ENCODE measurements around the gene CSTPP1.
"Not testable (repeated sequence)": the region's sequence is repeated elsewhere in the genome, so short reads cannot be mapped to it uniquely, and the experiment has no call there.

The CSTPP1 gene

DNA sequence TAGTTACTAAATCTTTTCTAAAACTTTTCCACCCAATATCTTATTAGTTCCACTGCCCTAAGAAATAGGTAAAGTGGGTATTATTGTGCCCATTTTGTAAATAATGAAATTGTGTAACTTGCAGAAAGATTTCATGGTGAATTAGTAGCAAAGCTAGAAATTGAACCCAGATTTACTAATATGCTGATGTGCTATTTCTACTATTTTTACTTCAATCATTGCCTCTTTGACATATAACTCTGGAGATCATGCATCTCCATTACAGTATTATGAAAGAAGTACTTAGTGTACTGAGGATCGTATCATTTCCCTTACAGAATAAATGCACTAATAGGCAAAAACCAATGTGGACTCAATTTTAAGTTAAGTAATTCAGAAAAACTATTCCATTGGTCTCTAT lies 119.0 kb downstream of the CSTPP1 start:
- no peak for DNase-seq

DNA sequence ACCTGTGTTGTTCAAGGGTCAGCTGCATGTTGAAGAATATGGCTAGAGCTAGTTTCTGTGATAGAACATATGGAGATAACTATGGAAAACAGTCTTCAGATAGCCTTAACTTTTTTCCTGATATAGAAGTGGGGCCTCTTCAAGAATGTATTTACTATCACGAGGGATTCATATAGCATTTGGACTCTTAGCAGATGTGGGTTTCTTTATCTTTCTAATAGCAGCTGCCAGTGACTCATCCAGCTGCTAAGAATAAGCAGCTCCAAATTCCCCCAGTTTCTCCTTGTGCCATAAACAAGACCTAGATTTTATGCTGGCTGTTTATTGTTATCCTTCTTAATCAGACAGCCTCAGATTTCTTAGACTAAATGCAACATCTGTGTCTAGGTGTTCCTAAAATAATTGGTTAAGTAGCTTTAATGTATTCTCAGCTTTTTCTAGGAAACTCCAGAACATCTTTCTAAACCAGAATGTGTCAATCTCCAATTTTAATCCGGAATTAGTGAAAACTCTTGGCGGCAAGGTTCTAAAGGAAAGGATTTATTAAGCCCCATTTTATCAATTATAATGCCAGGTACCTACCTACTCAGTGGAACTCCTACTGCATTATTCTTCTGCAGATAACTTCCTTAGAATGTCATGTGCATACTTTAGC lies 119.8 kb downstream of the CSTPP1 start:
- DNase-seq: no peak

DNA sequence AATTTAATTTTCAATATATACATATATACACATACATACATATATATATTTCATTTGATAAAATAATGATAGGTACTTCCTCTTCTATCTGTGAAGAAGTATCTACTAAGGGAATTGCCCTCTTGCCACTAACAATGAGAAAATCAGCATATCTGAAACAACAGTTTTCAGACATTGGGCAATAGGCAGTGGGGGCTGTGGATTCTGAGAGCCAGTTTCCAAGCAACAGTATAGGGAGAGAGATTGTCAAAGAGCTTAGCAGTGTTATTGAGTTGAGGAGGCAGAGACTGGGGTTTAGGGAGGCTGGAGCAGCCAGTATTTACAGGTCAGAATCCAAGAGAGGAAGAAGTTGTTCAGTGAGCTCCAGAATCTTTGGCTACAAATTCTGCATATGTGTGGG lies 120.8 kb downstream of the CSTPP1 start:
- DNase-seq: no peak

DNA sequence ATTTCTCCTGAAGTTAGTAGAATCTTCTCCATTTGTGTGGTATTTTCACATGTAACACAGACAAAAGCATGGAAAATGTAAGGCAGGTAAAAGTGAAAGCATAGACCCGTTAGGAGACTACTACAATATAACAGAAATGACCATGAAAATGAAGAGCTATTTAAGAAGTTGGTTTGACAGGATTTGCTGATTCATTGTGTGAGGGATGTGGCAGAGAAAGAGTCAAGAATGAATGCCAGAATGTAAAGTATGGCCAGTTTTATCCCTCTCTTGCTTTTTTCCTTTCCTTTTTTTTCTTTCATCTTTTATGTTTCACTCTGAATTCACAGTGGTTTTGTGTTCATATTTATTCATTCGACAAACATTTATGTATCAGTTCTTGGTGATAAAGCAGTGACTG lies 124.2 kb downstream of the CSTPP1 start:
- DNase-seq: no peak

DNA sequence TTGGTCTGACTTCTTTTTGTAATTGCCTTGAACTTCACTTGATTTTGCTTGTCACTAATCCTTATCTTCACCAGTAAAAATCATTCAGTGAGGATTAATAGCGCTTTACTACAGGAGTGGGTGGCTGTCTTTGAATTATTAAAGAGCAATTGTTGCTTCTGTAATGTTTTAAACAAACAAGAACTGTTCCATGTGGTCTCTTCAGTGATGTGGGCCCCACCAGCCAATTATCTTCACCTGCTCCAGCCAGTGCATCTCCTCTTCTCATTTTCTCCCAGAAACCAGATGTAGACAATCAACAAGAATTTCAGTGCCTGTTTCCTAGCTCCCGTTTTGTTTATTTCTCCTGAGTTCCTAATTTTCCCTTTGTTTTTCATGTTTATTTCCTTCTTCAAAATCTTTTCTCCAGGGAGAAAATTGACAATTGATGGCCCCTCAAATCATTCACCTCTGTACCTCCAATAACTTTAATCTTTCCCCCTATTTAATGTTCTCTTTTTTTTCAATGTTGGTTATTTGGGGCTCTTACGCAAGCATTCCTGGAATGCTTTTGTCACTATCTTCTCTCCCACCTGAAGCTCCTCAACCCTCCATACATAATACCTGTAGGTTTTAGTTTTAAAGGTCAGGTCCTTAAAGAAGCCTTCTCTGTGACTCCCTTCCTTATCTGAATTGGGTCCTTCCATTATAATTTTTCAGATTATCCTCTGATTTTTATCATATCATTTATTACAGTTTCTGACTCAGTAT lies 125.0 kb downstream of the CSTPP1 start:
- DNase-seq: no peak

DNA sequence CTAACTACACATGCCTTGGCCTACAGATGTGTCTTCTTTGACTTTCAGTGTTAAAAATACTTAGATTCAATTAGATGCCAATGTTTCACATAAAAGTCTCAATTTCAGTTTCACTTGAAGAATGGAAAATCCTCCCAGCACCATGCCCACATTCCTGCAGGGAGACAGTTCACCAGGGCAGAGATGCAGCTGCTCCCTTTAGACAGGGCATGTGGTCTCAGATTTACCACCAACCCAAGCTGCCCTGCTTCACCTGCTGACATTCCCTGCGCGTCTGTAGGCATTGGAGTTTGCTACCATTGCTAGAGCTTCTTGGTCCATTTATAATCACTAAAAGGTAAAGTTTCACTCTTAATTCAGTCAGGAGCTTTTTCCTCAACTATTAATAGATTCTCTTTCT lies 126.2 kb downstream of the CSTPP1 start:
- DNase-seq: no peak

DNA sequence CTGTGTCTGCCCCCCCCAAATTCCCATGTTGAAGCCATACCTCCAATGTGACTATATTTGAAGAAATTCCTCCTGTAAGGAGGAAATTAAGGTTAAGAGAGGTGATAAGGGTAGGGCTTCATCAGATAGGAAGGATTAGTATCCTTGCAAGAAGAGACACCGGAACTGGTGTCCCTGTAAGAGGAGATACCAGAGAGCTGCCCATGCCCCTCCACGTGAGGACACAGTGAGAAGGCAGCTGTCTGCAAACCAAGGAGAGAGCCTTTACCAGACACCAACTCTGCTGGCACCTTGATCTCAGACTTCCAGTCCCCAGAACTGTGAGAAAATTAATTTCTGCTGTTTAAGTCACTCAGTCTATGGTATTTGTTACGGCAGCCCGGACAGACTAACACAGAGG lies 130.8 kb downstream of the CSTPP1 start:
- DNase-seq: no peak

DNA sequence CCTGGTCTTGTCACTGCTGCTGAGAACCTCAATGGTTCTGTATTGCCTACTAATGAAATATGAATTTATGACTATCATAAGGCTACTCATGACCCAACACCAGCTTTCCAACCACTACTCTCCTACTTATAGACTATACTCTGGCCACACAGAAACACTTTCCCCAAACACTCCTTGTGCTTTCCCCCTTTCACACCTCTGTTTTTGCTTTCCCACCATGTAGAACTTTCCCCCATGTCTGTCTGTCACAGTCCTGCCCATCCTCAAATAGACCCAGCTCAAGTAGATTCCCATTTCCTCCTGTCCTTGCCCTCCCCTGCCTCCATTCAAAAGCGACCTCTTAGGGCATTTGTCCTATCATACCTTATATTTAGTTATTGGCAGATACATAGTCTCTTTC lies 134.2 kb downstream of the CSTPP1 start:
- no peak for DNase-seq

DNA sequence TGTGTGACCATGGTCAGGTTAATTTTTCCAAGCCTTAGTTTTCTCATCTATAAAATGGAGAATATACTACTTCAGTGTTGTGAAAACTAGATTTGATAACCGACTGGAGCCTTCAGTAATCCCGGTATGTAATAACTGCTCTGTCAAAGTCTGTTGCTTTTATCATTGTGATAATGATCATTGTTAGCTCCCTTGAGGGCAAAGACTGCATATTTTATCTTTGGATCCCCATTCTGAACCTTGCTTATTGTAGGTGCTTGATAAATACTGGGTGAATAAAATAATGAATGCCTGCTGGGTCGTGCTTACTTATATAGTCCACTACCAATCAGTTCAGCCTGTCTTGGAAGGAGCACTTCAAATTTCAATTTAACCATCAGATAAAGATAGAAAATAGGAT lies 134.8 kb downstream of the CSTPP1 start:
- no peak for DNase-seq

DNA sequence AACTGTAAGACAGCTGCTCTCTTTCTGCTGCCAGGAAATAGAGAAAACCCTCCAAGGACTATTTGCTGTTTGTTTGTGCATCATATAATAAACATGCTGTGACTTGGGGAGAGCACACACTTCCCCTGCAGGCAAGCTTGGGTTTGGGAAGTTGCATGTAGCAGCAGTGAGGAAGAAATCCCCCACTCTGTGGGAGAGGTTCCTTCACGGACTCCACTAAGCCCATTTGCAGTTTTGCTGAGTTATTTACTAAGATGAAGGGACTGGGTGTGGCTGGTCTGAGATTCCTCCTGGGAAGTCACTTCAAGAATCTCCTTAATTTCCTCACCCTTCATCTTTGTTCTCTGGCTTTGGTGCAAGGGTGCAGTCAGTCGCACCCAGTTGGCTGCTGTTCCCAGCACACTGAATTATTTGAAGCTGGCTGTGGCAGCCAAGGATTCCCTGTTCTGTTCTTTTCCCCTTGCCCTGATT lies 135.3 kb downstream of the CSTPP1 start:
- DNase-seq: no peak

DNA sequence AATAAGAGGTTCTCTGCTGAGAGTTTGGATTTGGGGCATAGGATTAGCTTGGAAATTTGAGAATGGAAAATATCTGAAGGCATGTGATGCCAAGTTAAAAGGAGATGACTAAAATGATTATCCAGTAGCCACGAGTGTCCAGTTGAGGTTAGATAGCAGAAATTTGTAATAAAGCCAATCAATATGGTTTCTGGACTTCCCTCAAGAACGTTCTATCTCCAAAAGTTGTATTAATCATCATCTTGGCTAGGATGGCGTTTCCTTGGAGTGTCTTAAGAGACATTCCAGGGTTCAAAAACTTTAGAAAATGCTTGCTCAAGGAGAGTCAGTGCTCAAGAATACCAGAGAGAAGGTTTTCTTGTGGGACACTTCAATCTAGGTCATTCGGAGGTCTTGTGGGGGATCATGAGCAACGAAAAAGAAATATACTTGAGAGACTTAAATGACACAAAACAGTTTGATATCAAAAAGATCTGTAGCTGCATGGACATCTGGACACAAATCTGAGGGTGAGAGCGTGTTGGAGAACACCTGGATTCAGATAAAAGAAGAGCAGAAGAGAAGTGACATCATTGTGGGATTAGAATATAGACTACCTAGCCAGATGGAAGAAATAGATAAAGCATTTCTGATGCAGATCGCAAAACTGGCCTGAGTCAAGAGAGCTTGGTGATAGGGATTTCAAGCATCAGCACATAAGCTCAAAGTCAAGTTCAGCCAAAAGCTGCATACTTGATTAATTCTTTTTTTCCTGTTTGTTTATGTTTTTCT lies 142.4 kb downstream of the CSTPP1 start:
- DNase-seq: no peak

DNA sequence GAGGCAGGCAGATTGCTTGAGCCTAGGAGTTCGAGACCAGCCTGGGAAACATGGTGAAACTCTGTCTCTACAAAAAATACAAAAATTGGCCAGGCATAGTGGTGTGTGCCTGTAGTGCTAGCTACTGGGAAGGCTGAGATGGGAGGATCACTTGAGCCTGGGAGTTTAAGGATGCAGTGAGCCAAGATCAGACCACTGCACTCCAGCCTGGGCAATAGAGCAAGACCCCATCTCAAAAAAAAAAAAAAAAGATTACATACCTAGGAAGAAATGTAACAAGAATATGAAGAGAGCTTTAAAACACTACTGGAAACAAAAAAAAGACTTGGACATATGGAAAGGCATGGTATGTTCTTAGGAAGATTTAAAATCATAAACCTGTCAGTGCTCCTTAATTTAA lies 144.2 kb downstream of the CSTPP1 start:
- DNase-seq: not testable (repeated sequence)

DNA sequence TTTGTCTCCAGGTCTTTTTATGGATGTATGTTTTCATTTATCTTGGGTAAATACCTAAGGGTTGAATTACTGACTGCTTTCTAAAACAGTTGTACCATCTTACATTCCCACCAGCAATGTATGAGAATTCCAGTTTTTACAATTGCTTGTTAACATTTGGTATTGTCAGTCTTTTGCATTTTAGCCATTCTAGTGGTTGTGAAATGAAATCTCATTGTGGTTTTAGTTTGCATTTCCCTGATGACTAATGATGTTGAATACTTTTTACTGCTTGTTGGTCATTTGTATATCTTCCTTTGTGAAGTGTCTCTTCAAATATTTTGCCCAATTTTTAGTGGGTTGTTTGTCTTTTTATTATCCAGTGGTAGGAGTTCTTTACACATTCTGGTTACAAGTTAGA lies 147.4 kb downstream of the CSTPP1 start:
- no peak for DNase-seq

DNA sequence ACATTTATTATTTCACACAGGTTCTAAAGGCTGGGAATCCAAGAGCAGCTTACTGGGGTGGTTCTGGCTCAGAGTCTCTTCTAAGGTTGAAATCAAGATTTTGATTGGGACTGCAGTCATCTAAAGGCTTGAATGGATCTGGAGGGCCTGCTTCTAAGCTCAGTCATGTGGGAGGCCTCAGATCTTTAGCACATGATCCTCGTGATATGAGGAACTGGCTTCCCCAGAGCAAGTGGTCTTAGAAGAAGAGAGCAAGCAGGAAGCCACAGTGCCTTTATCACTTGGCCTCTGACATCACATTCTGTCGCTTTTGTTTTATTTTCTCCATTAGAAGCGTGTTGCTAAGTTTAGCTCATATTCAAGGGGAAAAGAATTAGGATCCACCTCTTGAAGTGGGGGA lies 151.2 kb downstream of the CSTPP1 start:
- no peak for DNase-seq

DNA sequence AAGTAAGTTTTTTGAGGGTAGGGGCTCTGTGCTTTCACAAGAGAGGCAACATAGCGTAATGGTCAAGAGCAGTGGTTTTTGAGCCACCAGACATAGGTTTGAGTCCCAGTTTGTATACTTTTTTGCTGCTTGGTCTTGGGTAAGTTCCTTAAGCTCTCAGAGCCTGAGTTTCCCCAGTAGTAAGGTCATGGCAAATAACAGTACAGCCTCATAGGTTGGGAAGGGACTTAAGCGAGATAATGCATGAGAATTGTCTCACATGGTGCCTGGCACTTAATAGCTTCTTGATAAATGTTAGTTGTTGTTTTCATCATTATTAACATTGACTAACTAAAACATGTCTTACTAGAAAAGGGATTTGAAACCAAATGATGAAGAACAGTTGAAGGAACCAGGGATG lies 157.0 kb downstream of the CSTPP1 start:
- DNase-seq: no peak

DNA sequence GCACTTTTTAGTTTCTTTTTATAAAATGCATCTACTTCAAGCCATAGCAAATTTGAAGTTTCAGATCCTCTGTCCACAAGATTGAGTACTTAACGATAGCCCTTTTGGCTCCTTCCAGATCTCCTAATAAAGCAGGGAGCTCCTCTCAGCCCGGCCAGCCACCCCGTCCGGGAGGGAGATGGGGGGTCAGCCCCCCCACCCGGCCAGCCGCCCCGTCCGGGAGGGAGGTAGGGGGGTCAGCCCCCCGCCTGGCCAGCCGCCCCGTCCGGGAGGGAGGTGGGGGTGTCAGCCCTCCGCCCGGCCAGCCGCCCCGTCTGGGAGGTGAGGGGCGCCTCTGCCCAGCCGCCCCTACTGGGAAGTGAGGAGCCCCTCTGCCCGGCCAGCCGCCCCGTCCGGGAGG lies 160.3 kb downstream of the CSTPP1 start:
- DNase-seq: not testable (repeated sequence)

DNA sequence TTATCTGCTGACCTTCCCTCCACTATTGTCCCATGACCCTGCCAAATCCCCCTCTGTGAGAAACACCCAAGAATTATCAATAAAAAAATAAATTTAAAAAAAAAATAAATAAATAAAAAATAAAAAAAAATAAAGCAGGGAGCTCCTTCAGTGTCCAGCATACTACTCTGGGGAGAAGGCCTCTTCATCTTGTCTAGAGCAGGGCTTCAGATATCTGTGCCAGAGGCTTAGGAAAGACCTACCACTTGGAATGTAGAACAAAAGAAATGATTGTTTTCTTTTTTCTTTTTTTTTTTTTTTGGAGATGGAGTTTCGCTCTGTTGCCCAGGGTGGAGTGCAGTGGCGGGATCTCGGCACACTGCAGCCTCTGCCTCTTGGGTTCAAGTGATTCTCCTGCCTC lies 161.7 kb downstream of the CSTPP1 start:
- not testable (repeated sequence) for DNase-seq

DNA sequence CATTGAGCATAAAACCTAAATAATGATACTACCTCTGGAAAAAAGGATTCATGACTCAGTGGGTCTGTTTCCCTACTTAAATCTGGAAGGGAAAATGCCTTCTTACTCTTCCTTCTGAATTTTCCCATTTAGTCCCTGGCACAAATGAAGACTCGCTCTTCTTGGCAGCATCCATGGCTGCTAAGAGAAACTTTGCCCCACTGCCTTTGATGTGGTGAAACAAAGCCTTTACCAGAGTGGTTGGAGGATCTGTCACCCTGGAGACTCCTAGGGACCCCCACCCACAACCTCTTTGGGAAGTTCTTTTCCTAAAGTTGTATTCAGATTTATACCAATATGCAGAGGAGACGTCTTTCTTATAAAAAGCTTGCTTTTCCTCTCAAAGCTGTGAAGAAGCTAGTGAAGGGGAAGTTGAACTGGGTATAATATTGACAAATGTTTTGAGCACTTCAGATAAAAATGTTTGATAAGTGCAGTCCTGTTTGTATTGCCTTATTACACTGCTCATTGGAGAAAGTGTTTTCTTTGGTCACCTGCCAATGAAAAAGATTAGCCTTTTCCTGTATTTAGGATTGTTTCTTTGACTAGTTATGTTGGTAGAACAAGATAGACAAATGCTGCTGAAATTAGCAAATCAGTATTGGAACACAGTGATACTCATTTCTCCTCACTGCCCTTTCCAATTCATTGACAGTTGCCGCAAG lies 162.8 kb downstream of the CSTPP1 start:
- DNase-seq: no peak

DNA sequence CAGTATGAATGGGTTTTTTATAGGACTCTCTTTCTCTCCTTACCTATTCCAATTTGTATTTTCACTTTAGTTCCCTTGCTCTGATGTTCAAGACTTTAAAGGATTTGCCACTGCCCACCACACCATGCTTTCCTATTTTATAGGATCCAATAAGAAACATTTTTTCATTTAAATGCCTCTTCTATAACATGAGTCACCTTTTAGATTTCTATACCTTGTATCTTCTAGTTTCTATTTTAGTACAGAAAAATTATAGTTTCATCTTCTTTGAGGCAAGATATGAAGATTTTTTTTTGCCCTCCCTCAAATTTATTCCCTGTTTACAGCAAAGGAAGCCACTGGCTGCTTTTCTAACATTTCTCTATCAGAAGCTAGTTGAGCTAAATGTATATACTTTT lies 163.4 kb downstream of the CSTPP1 start:
- no peak for DNase-seq

DNA sequence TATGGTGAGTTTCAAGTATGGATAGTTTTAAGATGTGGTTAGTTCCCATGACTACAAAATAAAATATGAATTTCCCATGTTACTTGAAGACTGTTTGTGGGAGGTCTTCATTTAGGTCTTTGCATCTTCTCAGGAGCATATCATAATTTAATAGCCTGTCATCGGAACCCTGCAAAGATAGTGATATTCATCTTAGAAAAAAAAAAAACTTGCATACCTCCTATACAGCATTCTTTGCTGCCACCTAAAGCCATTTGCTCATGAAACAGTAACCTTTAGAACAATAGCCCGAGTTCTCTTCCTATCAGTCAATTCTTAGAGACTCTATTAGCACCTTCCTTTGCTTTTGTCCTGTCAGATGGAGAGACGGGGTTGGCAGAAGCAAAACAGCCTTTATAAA lies 164.8 kb downstream of the CSTPP1 start:
- no peak for DNase-seq

DNA sequence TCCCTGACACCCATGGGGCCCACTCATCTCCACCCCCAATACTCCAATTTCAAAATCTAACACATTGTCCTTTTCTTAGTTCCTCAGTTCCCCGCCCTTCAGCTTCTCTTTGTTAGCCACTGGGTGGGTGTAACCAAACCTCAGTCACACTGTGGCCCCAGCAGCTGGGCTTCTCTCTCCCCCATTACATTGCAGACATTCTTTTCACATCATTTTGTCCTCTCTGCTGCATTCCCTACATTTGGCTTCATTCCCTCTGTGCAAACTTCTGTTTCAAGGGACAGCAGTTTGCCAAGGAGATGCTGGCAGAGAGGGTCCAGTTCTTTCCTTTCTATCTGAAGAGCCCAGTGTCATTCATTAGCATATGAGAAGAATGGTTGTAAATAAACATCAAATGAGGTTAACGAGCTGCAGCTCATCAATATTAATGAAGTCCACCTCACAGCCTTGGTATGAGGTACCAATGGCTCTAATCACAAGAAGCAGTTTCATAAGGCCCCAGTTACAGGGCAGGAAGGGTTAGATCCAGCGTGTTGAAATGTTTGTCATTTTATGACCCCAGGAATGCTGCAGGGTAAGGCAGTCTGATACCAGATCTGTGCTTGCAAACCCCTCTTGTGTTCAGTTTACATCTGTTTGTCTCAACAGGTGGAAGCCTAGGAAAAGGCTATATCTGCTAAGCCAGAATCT lies 167.8 kb downstream of the CSTPP1 start:
- DNase-seq: no peak

DNA sequence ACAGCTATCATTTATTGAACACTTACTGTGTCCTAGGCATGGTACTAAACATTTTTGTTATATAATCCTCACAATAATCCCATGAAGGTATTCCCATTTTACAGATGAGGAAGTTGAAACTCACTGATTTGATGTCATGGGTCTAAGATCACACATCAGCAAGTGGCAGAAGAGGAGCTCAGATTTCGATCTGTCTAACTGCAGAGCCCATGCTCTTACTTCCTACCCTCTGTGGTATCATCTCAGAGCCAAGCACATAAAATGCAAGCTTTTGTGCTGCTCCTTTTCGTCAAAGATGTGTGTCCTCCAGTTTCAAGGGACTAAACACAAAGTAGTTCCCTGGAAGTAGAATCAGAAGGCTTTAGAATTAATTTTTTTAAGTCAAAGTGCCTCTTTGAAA lies 169.0 kb downstream of the CSTPP1 start:
- no peak for DNase-seq

DNA sequence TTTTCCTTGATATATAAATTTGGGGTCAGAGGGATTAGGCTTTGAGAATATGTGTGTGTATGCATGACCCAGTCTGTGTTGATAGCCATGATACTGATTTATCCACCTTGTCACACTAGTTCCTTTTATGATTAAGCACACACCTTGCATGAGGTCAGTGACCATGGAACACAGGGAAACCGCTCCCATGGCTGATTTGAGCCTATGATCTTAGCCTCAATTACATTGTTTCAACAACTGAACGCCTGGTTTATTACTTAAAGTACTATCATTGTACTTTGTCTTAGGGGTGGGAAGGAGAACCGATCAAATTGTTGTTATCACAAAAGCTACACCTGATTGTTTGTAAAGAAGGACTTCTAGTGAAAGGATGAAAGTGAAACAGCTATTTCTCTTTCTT lies 169.4 kb downstream of the CSTPP1 start:
- DNase-seq: no peak

All from SIG-M5 (cell line).